Measurements from ENCODE around the gene SPOPL.

DNA sequence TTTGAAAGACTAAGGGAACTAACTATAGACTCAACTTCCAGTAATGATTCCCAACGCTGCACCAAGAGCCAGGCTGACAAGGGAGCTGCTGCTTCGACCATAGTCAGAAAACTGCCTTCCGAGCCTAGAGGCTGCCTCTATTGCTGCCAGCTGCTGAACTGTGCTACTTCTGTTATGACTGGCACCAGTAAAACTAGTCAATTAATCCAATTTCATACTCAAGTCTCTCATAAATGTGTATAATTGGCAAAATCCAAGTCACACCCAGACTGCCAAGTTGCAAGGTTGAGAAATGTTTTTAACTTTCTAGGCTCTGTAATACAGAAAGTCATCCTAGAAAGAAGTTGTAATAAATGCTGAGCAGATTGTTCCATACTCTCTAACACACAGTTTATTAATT is 117.4 kb downstream of the SPOPL start:
- TF ChIP-seq POLR2A (IDR thresholded peaks at IDR 0.05; ENCODE audit: low read depth, low read length) (no peak), EP300 (IDR thresholded peaks at IDR 0.05; ENCODE audit: borderline replicate concordance in 1 of 2, control insufficient read depth in 1 of 2, low read depth in 2 of 2, low read length in 2 of 2) (no peak), CBFB (IDR thresholded peaks at IDR 0.05; ENCODE audit: low read depth) (no peak)
